ENCODE results near the gene RASL11B. TPM values are rescaled to one million over a fixed set of nuclear protein-coding genes. Genes with fewer than 3 reads are reported as not detected.

RASL11B gene
- total RNA-seq, 2 experiments from 2014 or later: 0.30 TPM; not detected in 1

DNA sequence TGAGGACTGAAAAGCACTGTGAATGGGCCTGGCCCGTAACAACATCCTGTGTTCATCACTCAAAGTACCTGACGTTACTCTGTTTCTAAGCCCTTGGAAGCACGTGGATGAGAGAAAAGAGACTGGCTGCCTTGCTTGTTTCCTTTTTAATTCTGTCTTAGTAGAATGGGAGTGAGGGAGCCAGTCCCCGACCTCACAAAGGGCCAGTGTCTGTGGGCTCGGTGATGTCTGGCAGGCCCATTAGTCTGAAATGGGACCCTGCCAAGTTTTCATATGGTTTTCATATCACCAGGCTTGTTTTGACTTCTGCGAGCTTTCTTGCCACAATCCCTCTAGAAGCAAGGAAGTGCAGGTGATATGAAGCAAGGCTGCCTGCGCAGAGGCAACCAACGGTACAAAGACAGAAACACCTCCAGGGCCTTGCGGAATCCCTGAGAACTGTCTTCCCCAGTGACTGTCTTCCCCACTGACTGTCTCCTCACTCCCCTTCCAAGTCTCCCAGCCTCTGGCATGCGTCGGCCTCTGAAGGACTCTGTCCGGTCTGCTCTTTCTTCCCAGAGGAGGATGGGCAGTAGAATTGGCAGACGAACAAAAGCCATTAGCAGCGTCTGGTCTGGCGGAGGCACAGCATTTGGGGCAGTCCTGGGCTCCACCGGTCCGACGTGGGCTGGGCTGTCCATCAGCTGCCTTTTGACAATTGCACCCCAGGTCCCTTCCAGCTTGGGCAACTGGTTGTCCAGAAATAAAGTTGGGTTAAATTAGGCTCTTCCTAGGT is 20.2 kb upstream of the RASL11B start:
- ChIA-PET POLR2A (no interaction called here), CTCF (no interaction called here)

DNA sequence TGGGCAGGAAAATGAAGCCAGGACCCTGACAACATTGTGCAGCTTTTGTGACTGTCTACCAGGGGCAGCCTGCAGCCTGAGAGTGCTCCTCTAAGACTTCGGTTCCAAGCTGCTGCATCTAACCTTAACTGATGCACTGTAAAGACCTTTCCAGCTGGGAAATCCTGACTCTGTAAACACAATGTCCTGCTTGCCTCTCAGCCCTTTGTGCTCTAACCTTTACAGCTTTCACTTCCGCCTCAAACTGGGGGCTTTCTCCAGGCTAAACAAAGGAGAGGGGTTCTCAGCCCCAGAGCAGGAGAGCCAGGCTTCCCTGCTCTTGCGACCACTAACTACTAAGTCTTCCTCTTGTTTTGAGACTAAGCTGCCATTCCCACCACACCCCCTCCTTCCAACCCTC is 19.3 kb upstream of the RASL11B start:
- ChIA-PET CTCF (no interaction called here), POLR2A (no interaction called here)

DNA sequence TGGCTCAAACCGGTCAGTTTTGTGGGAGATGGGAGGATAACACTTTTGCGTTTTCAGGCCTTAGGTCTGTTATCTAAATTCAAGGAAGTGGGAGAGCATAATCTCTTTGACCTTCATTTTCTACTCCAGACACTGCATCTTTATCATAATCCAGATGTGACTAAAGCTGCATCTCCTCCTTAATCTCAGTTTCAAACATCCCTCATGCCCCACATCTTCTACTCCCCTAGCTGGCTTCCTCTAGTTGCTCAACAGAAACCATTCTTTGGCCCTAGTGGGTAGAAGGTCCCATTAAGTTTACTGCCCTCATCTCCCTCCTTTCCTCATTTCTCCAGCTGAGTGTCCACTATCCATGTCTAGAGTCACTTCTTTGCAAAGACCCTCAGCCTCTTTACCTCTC is 18.8 kb upstream of the RASL11B start:
- CTCF ChIA-PET: no interaction called here

DNA sequence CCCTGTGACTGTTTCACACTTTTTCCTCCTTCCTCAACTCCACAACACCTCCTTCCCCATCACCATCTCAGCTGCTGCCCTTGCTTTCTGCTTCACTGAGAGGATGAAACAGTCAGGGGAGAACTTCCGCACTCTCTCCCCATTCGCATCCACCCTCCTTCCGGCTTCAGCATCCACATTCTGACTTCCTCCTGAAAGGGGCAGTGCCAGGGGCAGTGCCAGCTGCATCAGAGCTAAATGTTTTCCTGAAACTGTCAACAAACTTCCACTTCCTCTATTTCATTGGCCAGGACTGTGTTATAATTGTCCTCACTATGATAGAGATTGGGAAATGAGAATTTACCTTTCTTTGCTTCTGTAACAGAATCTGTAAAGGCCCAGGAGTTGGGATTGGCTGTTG is 18.2 kb upstream of the RASL11B start:
- ChIA-PET CTCF (no interaction called here), POLR2A (interaction anchor here (0.6 kb wide), 1 partner anchor 220 kb away, joined by 4 read pairs; no protein-coding TSS in a partner anchor)

More for the DNA sequence above, 18.8 kb upstream of the RASL11B start:
- POLR2A ChIA-PET: interaction anchor here (0.6 kb wide), 1 partner anchor 221 kb away, joined by 4 read pairs; no protein-coding TSS in a partner anchor

DNA sequence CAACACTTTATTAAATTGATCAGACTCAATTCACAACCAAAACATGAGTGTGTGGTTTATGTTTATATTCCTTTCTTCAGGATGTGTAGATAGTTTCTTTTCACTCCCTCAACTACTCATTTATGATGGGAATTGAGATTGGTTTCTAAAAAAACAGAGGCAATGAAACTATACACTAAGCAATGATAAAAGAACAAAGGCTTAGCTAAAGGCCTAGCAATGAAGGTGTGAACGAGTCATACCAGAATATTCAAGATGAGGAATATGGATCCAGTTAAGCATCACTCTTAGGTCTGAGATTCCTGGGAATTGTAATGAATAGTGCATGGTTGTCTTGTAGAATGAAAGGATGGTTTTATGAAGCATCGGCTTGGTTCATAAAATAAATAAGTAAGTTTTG is 17.5 kb upstream of the RASL11B start:
- POLR2A ChIA-PET: no interaction called here

DNA sequence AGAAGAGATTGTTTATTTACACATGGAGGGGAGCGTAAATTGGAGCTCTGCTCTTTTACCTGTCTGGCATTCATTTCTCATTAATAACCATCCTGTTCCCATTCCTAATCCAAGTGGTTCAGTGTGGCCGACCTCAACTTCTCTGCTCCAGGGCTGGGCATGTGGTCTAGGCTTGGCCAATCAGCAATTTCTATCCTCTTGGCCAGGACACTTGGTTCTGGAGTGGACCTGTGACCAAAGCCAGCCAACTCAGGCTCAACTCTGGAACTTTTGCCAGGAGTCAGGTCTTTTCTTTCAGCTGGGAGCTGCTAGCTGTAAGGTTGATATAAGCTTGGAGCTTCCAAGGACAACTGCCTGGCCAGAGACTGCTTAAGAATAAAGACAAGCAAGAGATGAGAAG is 15.6 kb upstream of the RASL11B start:
- ChIA-PET CTCF (no interaction called here), POLR2A (no interaction called here)

More for the DNA sequence above, 17.5 kb upstream of the RASL11B start:
- CTCF ChIA-PET: no interaction called here

DNA sequence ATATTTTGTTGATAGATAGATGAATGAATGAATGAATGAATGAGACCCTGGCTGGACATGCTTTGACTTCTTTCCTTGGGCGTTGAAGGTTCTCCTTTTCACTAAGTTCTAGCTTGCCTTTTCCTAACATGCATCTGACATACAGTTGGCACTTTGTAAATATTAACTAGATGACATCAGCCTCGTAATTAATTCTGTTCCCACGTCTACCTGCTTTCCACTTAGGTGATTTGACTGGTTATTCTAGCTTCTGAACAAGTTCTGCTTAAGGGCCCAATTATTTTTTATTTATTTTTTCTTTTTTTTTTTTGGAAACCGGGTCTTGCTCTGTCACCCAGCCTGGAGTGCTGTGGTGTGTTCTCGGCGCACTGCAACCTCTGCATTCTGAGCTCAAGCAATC is 13.9 kb upstream of the RASL11B start:
- ChIA-PET CTCF (interaction anchor here (1.4 kb wide), 1 partner anchor 8 kb away, joined by 3 read pairs; no protein-coding TSS in a partner anchor), POLR2A (no interaction called here)

DNA sequence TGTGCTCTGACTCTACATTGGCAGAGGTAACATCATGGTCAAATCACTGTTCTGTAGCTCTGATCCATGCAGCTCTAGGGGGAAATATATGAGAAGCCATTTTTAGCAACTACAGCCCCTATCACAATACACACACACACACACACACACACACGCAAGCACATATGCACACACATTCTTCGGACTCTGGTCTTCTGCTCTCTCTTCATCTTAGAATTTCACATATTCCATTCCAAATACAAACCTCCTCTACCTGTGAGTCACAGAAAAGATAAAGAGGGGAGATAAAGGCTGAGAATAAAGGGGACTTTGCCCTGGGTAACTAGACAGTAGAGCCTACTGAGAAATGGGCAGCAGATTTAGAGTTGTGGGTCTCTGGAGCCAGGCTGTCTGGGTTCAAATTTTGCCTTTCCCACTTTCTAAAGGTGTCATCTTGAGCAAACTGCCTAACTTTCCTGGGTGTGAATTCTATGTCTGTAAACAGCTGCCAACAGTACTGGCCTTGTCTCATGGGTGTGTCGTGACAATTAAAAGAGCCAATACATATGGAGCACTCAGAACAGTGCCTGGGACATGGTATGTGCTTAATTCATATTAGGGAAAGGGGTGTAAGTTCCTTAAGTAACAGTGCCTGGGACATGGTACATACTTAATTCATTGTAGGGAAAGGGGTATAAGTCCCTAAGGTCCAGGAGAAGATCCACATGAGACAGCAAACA is 11.6 kb upstream of the RASL11B start:
- ChIA-PET POLR2A (no interaction called here), CTCF (no interaction called here)

DNA sequence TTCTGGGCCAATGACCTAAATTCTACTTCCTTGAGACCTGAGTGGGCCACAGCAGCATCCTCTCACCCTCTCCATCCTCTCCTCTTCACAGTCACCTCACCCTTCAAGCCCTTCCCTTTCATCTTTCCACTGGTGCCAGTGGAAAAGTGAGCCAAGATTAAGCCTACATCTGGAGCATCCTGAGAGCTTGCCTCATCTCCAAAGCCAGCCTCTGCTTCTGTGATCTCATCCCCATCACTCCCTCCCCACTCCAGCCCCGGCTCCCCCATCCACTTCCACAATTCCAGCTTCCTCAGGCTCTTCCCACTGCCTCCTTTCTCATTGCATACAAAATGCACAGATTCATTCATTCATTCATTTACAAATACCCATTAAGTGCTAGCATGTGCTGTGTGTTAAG is 10.1 kb upstream of the RASL11B start:
- ChIA-PET CTCF (no interaction called here), POLR2A (no interaction called here)

DNA sequence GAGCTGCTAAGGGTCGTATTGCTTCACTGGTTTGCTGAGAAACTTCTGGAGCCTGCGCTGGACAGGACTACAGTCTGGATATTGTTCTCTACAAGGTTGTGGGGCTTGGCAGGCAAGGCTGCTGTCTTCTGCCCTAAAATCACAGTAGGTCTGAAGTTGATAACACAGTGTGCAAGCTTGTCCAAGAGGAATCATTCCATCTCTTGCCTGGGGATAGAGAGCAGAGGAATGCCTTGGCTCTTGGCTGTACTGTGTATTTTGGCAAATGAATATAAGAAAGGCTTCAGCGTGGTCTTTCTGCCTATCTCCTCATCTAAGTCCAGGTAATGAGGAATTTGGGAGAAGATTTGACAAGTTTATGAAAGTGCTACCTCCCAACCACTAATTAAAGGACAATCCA is 9.4 kb upstream of the RASL11B start:
- POLR2A ChIA-PET: no interaction called here

DNA sequence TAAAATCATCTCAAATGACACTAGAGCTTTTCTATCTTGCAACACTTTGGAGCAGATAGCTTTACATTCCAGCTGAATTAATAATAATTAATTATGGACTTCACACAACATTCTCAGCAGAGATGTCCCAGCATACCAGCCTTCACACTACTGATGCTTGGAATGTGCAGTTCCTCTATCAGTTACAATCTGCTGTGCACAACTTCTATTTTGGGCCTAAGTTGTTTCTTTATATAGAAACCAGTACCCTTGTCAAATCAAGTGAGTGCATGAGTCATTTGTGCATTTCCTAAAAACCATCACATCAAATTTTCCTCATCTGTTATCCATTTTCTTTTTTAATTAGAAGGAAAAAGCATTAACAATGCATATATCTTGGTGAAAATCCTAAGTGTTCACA is 8.8 kb upstream of the RASL11B start:
- POLR2A ChIA-PET: no interaction called here
- CTCF ChIA-PET: no interaction called here

More for the DNA sequence above, 9.4 kb upstream of the RASL11B start:
- CTCF ChIA-PET: no interaction called here

DNA sequence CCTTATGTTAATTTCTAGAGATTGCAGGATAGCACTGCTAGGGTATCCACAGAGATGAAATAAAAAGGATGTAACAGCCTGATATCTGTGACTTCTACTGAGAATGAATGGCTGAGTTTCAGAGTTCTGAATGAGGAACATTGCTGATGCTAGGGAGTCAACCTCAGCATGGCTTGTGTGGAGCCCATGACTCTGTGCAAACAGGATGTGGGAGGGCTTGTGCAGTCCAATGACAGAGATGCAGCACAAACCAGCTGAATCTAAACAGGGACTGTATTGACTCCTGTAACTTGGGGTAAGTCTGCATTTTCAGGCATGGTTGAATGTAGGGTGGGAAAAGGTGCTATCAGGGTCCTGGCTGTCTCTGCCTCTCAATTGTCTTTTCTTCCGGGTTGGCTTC is 5.3 kb upstream of the RASL11B start:
- CTCF ChIA-PET: no interaction called here
- POLR2A ChIA-PET: no interaction called here

DNA sequence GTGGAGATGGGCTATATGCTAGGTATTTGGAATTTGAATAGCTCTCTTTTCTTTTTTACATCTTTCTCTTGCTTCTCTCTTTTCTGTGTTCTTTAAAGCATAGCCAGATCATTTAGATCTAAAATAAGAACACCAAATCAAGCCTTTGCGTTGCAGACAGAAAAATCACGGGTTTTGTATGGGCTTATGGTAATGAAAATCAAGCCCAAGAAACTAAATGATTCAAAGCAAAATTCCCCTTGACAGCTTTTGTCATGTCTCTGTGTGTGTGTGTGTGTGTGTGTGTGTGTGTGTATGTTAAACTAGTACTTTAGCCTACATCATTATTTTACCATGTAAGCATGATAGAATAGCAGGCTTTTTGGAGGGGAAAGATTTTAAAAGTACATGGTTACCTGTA is 1.8 kb upstream of the RASL11B start:
- POLR2A ChIA-PET: no interaction called here
- CTCF ChIA-PET: interaction anchor here (0.7 kb wide), 1 partner anchor 292 kb away, joined by 3 read pairs; no protein-coding TSS in a partner anchor

DNA sequence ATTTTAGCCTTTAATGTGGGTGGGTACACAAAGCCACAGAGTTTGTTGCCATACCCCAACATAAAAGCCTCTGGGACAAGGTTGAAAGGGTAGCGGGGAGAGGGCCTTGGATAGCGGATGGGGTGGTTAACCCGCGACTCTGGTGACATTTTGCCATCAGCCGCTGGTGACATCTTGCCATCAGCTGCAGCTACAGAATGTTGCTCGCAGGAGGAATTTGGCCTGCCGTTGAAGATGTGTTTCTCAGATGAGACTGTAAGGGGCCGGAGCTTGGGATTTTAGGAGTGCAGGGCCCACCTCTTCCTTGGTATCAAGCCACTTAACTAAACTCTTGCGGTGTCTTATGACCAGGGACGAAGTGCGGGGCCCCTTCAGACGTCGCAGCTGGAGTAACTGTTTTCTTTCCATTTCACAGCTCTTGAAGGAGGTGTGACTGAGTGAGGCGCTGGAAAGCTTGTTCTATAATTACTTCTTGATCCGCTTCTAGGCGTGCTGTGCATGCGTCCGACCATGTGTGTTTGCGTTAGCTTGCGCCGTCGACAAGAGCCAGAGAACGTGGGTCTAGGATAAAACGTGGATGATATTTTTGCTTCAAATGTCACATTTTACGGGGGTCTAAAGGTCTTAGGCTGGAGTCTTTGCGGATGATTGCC is 820 bp upstream of the RASL11B start:
- CTCF ChIA-PET: no interaction called here
- POLR2A ChIA-PET: interaction anchor here (1.8 kb wide), 1 partner anchor 149 kb away, joined by 10 read pairs; no protein-coding TSS in a partner anchor

DNA sequence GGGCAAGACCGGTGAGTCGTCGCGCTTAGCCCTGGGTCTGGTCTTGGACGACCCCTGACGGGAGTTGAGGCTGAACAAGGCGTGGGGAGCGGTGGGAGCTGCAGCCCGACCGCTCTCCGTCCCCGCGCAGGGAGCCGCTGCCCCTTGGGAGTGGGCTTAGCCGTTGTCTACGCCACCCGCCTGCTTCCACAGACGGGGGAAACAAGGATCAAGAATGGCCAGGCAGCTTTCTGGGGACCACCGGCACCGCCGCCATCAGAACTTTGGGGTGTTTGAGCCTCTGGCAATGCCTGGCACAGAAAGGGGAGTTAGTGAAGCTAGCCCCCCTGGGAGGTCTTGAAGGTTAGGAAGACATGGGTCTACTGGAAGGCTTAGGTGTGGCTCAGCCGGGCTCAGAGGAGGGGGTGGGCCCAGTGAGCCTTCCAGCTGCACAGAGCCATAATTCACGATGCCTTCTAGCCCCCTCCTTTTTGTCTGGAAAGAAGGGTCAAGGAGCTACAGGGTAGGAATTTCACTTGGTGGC is 583 bp downstream of the RASL11B start:
- CTCF ChIA-PET: interaction anchor here (0.8 kb wide), 1 partner anchor 90 kb away, joined by 3 read pairs; no protein-coding TSS in a partner anchor
- POLR2A ChIA-PET: interaction anchor here (1.8 kb wide), 1 partner anchor 150 kb away, joined by 10 read pairs; no protein-coding TSS in a partner anchor

DNA sequence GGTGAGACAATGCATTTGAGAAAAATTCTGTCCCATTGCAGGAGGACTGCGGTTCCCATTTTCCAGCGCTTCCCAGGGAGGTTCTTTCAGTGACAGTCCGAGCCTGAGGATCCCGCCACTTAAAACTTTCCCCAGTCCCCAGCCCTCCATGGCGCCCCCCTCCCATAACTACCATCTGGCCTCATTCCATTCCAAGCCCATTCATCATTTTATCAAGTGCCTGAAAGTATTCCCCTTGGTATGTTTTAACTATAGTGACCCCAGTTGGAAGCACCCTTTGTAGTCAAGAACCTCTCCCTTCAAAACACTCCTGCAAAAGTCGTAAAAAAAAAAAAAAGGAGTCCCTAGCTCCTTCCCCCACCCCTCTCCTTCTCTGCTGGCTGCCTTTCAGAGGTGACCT is 1.2 kb downstream of the RASL11B start:
- CTCF ChIA-PET: interaction anchor here (0.8 kb wide), 1 partner anchor 90 kb away, joined by 3 read pairs; no protein-coding TSS in a partner anchor
- POLR2A ChIA-PET: no interaction called here

DNA sequence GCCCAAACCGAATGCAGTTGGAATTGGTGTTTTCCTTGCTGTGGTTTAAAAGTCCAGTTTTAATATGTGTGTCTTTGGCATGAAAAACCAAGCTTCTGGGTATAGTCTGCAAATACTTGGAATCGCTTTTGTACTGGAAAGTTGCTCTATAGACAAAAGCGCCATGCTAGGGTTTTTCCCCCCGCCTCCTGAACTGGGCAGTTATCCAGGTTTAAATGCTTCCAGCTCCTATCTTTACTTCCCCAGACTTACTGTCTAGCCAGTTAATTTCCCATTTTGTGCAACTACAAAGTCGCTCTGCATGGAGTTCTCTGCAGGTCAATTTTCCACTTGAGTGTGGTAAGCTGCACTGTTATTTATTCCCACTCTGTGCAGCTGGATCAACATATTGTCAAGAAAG is 2.7 kb downstream of the RASL11B start:
- CTCF ChIA-PET: no interaction called here
- POLR2A ChIA-PET: interaction anchor here (1.2 kb wide), 1 partner anchor 152 kb away, joined by 5 read pairs; no protein-coding TSS in a partner anchor

DNA sequence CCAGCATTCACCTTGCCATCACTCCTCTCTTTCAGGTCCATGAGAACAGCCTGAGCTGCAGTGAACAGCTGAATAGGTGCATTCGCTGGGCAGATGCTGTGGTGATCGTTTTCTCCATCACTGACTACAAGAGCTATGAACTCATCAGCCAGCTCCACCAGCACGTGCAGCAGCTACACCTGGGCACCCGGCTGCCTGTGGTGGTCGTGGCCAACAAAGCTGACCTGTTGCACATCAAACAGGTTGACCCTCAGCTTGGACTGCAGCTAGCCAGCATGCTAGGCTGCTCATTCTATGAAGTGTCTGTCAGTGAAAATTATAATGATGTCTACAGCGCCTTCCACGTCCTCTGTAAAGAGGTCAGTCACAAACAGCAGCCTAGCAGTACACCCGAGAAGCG is 3.2 kb downstream of the RASL11B start:
- CTCF ChIA-PET: no interaction called here
- POLR2A ChIA-PET: no interaction called here

DNA sequence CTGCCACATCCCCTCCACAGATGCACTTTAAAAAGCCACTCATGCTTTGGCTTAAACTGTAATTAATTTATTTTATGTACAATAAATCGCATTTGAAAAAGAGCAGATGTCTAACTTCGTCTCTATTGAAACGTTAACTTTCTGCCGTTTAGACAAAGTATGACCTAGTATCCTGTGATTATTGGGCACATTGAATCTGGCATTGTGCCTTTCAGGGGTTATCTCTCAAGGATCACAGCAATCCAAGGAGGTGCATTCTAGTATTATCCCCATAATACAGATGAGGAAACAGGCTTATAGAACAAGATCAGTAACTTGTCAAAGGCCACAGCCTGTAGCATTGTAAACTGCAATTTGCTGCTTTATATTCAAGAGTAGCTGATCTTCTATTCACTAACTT is 4.6 kb downstream of the RASL11B start:
- ChIA-PET POLR2A (no interaction called here), CTCF (no interaction called here)

DNA sequence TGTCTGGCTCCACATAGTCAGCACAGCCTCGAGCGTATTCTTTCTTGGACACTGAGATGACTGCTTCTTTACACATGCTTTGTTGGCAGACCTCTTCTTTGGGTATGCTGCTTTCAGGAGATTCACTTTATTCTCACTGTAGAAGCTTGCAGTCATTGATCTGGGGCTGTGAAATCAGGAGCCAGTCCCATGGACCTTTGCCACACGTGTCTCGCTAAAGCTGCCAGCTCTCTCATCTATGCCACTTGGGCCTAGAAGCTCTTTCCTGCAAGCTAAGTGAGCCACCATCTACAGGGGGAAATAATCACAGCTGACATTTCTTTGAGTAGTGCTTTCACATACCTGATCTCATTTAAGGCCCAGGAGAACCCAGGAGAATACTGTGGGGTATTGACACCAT is 5.0 kb downstream of the RASL11B start:
- POLR2A ChIA-PET: no interaction called here
- CTCF ChIA-PET: no interaction called here

All from activated CD8-positive, alpha-beta memory T cell treated with anti-CD3 and anti-CD28 coated beads for 36 hours (primary cell).